ENCODE results near the gene HERPUD1.

DNA sequence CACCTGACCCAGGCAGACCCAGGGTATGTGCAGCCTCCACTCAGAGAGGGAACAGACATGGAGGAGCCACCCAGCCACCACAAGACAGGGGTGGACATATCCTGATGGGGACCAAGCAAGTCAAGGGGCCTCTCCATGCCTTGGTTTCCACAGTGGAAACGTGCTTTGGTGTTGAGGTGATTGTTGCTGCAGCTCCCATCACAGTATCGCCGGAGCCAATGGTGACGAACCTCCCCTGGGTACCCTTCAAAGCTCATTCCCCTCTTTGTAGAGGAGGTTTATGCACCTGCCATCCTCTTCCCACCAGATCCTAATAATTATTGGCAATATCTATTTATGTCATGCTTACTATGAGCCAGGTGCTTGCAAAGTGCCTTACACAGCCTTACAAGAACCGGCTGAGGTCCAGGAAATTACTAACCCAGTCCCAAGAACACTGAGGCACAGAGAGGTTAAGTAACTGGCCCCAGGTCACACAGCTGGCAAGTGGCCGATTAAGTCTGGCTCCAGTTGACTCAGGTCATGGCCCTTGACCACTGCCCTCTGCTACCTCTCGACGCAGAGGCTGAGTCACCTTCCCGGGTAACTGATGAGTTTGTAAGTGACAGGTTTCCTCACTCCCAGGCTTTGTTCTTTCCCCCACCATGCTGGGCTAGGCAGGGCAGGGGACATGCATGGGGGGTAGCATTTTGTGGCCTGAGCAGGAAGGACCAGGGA, 46.3 kb upstream of the HERPUD1 start:
- TF ChIP-seq, protein P1, sequence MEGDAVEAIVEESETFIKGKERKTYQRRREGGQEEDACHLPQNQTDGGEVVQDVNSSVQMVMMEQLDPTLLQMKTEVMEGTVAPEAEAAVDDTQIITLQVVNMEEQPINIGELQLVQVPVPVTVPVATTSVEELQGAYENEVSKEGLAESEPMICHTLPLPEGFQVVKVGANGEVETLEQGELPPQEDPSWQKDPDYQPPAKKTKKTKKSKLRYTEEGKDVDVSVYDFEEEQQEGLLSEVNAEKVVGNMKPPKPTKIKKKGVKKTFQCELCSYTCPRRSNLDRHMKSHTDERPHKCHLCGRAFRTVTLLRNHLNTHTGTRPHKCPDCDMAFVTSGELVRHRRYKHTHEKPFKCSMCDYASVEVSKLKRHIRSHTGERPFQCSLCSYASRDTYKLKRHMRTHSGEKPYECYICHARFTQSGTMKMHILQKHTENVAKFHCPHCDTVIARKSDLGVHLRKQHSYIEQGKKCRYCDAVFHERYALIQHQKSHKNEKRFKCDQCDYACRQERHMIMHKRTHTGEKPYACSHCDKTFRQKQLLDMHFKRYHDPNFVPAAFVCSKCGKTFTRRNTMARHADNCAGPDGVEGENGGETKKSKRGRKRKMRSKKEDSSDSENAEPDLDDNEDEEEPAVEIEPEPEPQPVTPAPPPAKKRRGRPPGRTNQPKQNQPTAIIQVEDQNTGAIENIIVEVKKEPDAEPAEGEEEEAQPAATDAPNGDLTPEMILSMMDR (conservative IDR thresholded peaks at IDR 0.05), result no peak
- no peak for TF ChIP-seq ZFX (IDR thresholded peaks at IDR 0.05)
